Left ventricle myocardium inferior (tissue), 1 donor: ENCODE measurements around the gene LGALS7B. TPM values are rescaled to one million over a fixed set of nuclear protein-coding genes. Genes with fewer than 3 reads are reported as not detected.

Experiments
- DNase-seq: peaks from one replicate; pipeline ENCODE4 v3.0.0-alpha.2; 2020
- H3K27ac ChIP-seq: fragments of 200-600 bp; replicated peaks from 2 replicates; pipeline ENCODE4 v1.8.0; 2021
- H3K27me3 ChIP-seq: fragments of 200-600 bp; 2 replicates; pipeline ENCODE4 v1.8.0; 2021; ENCODE audit warnings: low read depth
- H3K36me3 ChIP-seq: fragments of 200-600 bp; 2 replicates; pipeline ENCODE4 v1.8.0; 2021
- H3K4me1 ChIP-seq: fragments of 200-600 bp; 2 replicates; pipeline ENCODE4 v1.8.0; 2021
- H3K4me3 ChIP-seq: fragments of 200-600 bp; 2 replicates; pipeline ENCODE4 v1.8.0; 2021; ENCODE audit warnings: mild to moderate bottlenecking, moderate library complexity
- H3K9me3 ChIP-seq: fragments of 200-600 bp; replicated peaks from 2 replicates; pipeline ENCODE4 v1.8.0; 2021
- CTCF ChIP-seq: fragments of 200-600 bp; IDR thresholded peaks from 2 replicates; pipeline ENCODE4 v1.8.0; 2021; ENCODE audit warnings: antibody characterized with exemption, mild to moderate bottlenecking, borderline replicate concordance
- intact Hi-C: fragments of 100-400 bp; cut with micrococcal nuclease; formaldehyde crosslinking; loops from one replicate; pipeline ENCODE4 v1.11.0; 2022
- total RNA-seq: library from RNA; stranded (reverse); fragmentation: NEBNext Ultra II Directional; extraction: Animal tissue kit (Norgen Biotek cat#: 25700); gene quantifications from one replicate; pipeline ENCODE4 v1.2.1, GENCODE V29; 2021
- donor health status: DM: no; HTN: yes; CAD: no; lungs with severe emphysema.

LGALS7B gene
- total RNA-seq, 1 donor from 2014 or later, result not detected

GRCh38 chr19:38742296-38742695 is 46.7 kb upstream of the LGALS7B start:
- Histone ChIP-seq H3K27me3 (no peaks in the 10 kb centered on the region), H3K36me3 (no peaks in the 10 kb centered on the region), H3K27ac (no peak overlapping the region), H3K4me1 (peaks cover under 1% of the 10 kb centered on the region), H3K9me3 (no peaks in the 10 kb centered on the region), H3K4me3 (no peak overlapping the region)
- DNase-seq, result no peak
- no peak for TF ChIP-seq CTCF
- intact Hi-C loops, result no loop called here

GRCh38 chr19:38742906-38743305 is 46.1 kb upstream of the LGALS7B start:
- Histone ChIP-seq H3K4me3 (no peak overlapping the region), H3K4me1 (no peaks in the 10 kb centered on the region), H3K27me3 (no peaks in the 10 kb centered on the region), H3K36me3 (no peaks in the 10 kb centered on the region), H3K27ac (no peak overlapping the region), H3K9me3 (no peaks in the 10 kb centered on the region)
- TF ChIP-seq CTCF, result no peak
- no peak for DNase-seq
- intact Hi-C loops, result no loop called here

- Histone ChIP-seq H3K27ac (no peak overlapping the region), H3K36me3 (no peaks in the 10 kb centered on the region), H3K4me3 (no peak overlapping the region), H3K27me3 (no peaks in the 10 kb centered on the region), H3K9me3 (no peaks in the 10 kb centered on the region), H3K4me1 (no peaks in the 10 kb centered on the region)
- intact Hi-C loops, result no loop called here
- DNase-seq, result no peak
- no peak for TF ChIP-seq CTCF
Observed at GRCh38 chr19:38743394-38744297, 45.4 kb upstream of the LGALS7B start.

- no peak for DNase-seq
- Histone ChIP-seq H3K4me3 (no peak within 1 kb of the TSS), H3K36me3 (no peaks in the 10 kb centered on the region), H3K9me3 (no peaks in the 10 kb centered on the region), H3K27ac (no peak within 1 kb of the TSS), H3K4me1 (no peaks in the 10 kb centered on the region), H3K27me3 (no peaks in the 10 kb centered on the region)
- TF ChIP-seq CTCF, result no peak
- intact Hi-C loops, result no loop called here
Observed at GRCh38 chr19:38744298-38744681, 44.7 kb upstream of the LGALS7B start, which contains the start of gene CAPN12. CAPN12 (minus strand) TSS chr19:38744474; CDS start chr19:38744165, 309 bp downstream.

- no peaks in the 10 kb centered on the region for H3K9me3 ChIP-seq
- no peaks in the 10 kb centered on the region for H3K36me3 ChIP-seq
- no peak overlapping the region for H3K4me3 ChIP-seq
- no peak for TF ChIP-seq CTCF
- H3K27ac ChIP-seq, result no peak overlapping the region
- no peaks in the 10 kb centered on the region for H3K4me1 ChIP-seq
- DNase-seq, result no peak
- no peaks in the 10 kb centered on the region for H3K27me3 ChIP-seq
- intact Hi-C loops, result no loop called here
Observed at GRCh38 chr19:38744874-38745273, 44.1 kb upstream of the LGALS7B start.
